RWPE1 (cell line): ENCODE results near the gene ZNF775.

Experiments
- CTCF ChIA-PET: fragments of 350-600 bp; sonication (Branson Sonifier 250); formaldehyde crosslinking; extraction: SDS; loops from one replicate; lab custom pipeline; 2021; lab: Yijun Ruan, JAX
- POLR2A ChIA-PET: fragments of 400-600 bp; formaldehyde crosslinking; extraction: SDS; loops from one replicate; lab custom pipeline; 2020; ENCODE audit warnings: antibody characterized with exemption; ENCODE audit not compliant: low non-redundant PET; lab: Yijun Ruan, JAX
- DNase-seq: peaks from one replicate; pipeline ENCODE4 v3.0.0; 2012; ENCODE audit warnings: low spot score
- H3K27ac ChIP-seq: fragments of 450-650 bp; 2 replicates; pipeline ENCODE4 v1.5.1; 2017
- CTCF ChIP-seq: fragments of 450-650 bp; conservative IDR thresholded peaks from 2 replicates; pipeline ENCODE4 v1.5.1; 2017; ENCODE audit warnings: low read depth, mild to moderate bottlenecking

The ZNF775 gene

GRCh38 chr7:150339409-150339809 lies 39.7 kb upstream of the ZNF775 start:
- POLR2A ChIA-PET = no interaction called here
- no peak for DNase-seq
- no peak for TF ChIP-seq CTCF
- H3K27ac ChIP-seq = no peak overlapping the region
- CTCF ChIA-PET = no interaction called here

- no peak overlapping the region for H3K27ac ChIP-seq
- DNase-seq = no peak
- ChIA-PET CTCF (no interaction called here), POLR2A (no interaction called here)
- no peak for TF ChIP-seq CTCF
Observed at GRCh38 chr7:150340024-150340749, 38.9 kb upstream of the ZNF775 start.

GRCh38 chr7:150340875-150341262 lies 38.3 kb upstream of the ZNF775 start:
- H3K27ac ChIP-seq = no peak overlapping the region
- POLR2A ChIA-PET = no interaction called here
- no peak for DNase-seq
- no peak for TF ChIP-seq CTCF
- CTCF ChIA-PET = no interaction called here

- TF ChIP-seq CTCF = no peak
- ChIA-PET CTCF (no interaction called here), POLR2A (no interaction called here)
- DNase-seq = no peak
- no peak within 1 kb of the TSS for H3K27ac ChIP-seq
Observed at GRCh38 chr7:150341263-150342120, 37.6 kb upstream of the ZNF775 start, which contains the start of gene RARRES2. TSS of gene RARRES2 (minus strand) at chr7:150341629. CDS start at chr7:150340609, 1,020 bp downstream.

GRCh38 chr7:150342121-150342408 lies 37.1 kb upstream of the ZNF775 start:
- DNase-seq = no peak
- no peak for TF ChIP-seq CTCF
- ChIA-PET CTCF (no interaction called here), POLR2A (no interaction called here)
- no peak overlapping the region for H3K27ac ChIP-seq

GRCh38 chr7:150343225-150343624 lies 35.9 kb upstream of the ZNF775 start:
- POLR2A ChIA-PET = no interaction called here
- DNase-seq = no peak
- CTCF ChIA-PET = interaction anchor here (0.6 kb wide), 1 partner anchor 971 kb away, joined by 3 read pairs; no protein-coding TSS in a partner anchor
- TF ChIP-seq CTCF = no peak
- H3K27ac ChIP-seq = no peak overlapping the region
